ENCODE results near the gene HHIPL1. TPM values are rescaled to one million over a fixed set of nuclear protein-coding genes. Genes with fewer than 3 reads are reported as not detected.

HHIPL1 gene
- total RNA-seq, 3 donors from 2014 or later (not counting 1 experiment from before 2014, with no cell fraction given), result not detected

GRCh38 chr14:99727096-99727870 lies 82.4 kb downstream of the HHIPL1 start:
- TF ChIP-seq, protein P1, sequence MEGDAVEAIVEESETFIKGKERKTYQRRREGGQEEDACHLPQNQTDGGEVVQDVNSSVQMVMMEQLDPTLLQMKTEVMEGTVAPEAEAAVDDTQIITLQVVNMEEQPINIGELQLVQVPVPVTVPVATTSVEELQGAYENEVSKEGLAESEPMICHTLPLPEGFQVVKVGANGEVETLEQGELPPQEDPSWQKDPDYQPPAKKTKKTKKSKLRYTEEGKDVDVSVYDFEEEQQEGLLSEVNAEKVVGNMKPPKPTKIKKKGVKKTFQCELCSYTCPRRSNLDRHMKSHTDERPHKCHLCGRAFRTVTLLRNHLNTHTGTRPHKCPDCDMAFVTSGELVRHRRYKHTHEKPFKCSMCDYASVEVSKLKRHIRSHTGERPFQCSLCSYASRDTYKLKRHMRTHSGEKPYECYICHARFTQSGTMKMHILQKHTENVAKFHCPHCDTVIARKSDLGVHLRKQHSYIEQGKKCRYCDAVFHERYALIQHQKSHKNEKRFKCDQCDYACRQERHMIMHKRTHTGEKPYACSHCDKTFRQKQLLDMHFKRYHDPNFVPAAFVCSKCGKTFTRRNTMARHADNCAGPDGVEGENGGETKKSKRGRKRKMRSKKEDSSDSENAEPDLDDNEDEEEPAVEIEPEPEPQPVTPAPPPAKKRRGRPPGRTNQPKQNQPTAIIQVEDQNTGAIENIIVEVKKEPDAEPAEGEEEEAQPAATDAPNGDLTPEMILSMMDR (IDR thresholded peaks at IDR 0.05), result no peak
- no peaks in the 10 kb centered on the region for H3K4me1 ChIP-seq (ENCODE audit: control insufficient read depth, insufficient read depth, low read length)
- Mint-ChIP-seq H3K36me3 (no peaks in the 10 kb centered on the region), H3K4me1 (no peaks in the 10 kb centered on the region), H3K27ac (no peak overlapping the region), H3K4me3 (no peak overlapping the region), H3K27me3 (ENCODE audit: low read depth in 2 of 2) (peaks cover 6 to 21% of the 10 kb centered on the region in 2 donors), H3K9me3 (no peaks in the 10 kb centered on the region)
- no peak for ATAC-seq
- 89% methylated on average over 25 of the region's 25 CpGs for WGBS (ENCODE audit: insufficient coverage)
- intact Hi-C loops (cut with micrococcal nuclease), result no loop called here
- H3K27ac ChIP-seq (ENCODE audit: low read length), result no peak overlapping the region
- H3K4me3 ChIP-seq (ENCODE audit: low read length), result no peak overlapping the region
- no peaks in the 10 kb centered on the region for H3K9me3 ChIP-seq (ENCODE audit: control insufficient read depth, insufficient read depth, low read length)
- peak in 1 of 2 donors; percentile 13 for DNase-seq
- H3K36me3 ChIP-seq (ENCODE audit: control insufficient read depth, insufficient read depth, low read length), result no peaks in the 10 kb centered on the region
- H3K27me3 ChIP-seq (ENCODE audit: control insufficient read depth, insufficient read depth, low read length), result peaks cover 10% of the 10 kb centered on the region

DNA sequence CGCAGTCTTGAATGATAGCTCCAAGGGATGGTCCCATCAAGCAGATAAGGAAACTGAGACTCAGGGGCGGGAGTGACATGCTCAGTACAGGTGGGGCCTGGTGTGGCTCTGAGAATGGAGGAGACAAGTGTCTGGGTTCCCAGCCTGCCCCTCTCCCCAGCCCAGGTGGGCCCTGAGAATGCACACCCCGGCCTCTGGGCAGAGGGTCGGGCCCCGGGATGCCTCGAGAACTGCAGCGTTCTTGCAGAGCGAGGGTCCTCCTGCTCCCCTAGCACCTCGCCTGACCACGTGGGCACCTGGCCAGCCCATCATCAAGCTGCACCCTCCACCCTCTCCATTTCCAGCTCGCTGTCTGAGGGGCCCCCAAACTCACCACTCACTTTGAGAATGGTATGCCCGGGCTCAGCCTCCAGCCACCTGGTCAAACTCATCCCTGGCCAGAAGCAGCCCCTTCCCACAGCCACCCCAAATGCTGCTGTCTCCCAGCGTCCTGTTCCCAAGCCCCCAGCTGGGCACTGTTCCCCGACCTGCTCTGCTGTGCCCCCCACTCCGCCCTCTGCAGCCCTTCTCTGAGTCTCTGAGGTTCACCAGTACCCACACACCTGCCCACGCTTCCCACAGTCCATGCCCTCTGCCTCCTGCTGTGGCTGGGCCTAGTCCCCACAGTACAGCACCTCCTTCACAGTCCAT lies 83.4 kb downstream of the HHIPL1 start:
- intact Hi-C loops (cut with micrococcal nuclease), result no loop called here
- H3K36me3 Mint-ChIP-seq, result no peaks in the 10 kb centered on the region
- no peak overlapping the region for H3K27ac Mint-ChIP-seq
- no peaks in the 10 kb centered on the region for H3K9me3 ChIP-seq (ENCODE audit: control insufficient read depth, insufficient read depth, low read length)
- H3K27me3 Mint-ChIP-seq (ENCODE audit: low read depth in 2 of 2), result peaks cover 10 to 23% of the 10 kb centered on the region in 2 donors
- TF ChIP-seq, protein P1 (IDR thresholded peaks at IDR 0.05), result no peak
- no peak overlapping the region for H3K4me3 Mint-ChIP-seq
- WGBS (ENCODE audit: insufficient coverage), result 75% methylated on average over 16 of the region's 16 CpGs
- H3K27ac ChIP-seq (ENCODE audit: low read length), result no peak overlapping the region
- ATAC-seq, result no peak
- peak in 1 of 2 donors; percentile 5 for DNase-seq
- no peaks in the 10 kb centered on the region for H3K9me3 Mint-ChIP-seq
- H3K4me3 ChIP-seq (ENCODE audit: low read length), result no peak overlapping the region
- no peaks in the 10 kb centered on the region for H3K4me1 ChIP-seq (ENCODE audit: control insufficient read depth, insufficient read depth, low read length)
- no peaks in the 10 kb centered on the region for H3K36me3 ChIP-seq (ENCODE audit: control insufficient read depth, insufficient read depth, low read length)
- H3K4me1 Mint-ChIP-seq, result no peaks in the 10 kb centered on the region
- peaks cover 10% of the 10 kb centered on the region for H3K27me3 ChIP-seq (ENCODE audit: control insufficient read depth, insufficient read depth, low read length)

DNA sequence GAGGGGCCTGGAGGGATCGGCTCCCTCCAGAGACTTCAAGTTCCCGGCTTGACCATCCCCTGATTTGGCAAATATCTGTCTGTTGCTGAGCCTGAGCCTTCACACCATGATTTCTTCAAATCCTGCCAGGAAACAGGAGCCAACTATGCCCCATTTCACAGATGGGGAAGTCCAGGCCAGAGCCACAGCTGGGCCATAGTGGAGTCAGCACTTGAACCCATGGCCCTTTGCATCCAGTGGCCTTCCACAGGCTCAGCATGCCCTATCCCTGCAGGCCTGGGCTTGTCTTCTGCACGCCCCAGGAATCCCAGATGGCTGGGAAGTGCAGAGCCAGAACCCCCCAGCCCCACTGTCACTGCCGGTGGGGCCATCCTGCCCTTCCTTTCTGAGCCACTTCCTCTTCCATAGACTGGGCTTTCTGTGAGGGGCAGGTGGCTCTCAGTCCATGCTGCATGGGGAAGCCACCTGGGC lies 84.1 kb downstream of the HHIPL1 start:
- TF ChIP-seq, protein P1 (IDR thresholded peaks at IDR 0.05), result no peak
- Histone ChIP-seq H3K27ac (ENCODE audit: low read length) (no peak overlapping the region), H3K4me3 (ENCODE audit: low read length) (no peak overlapping the region), H3K9me3 (ENCODE audit: control insufficient read depth, insufficient read depth, low read length) (no peaks in the 10 kb centered on the region), H3K36me3 (ENCODE audit: control insufficient read depth, insufficient read depth, low read length) (no peaks in the 10 kb centered on the region), H3K27me3 (ENCODE audit: control insufficient read depth, insufficient read depth, low read length) (peaks cover 10% of the 10 kb centered on the region), H3K4me1 (ENCODE audit: control insufficient read depth, insufficient read depth, low read length) (no peaks in the 10 kb centered on the region)
- 54% methylated on average over 4 of the region's 4 CpGs for WGBS (ENCODE audit: insufficient coverage)
- DNase-seq (no peak), ATAC-seq (no peak)
- no peaks in the 10 kb centered on the region for H3K4me1 Mint-ChIP-seq
- no peaks in the 10 kb centered on the region for H3K9me3 Mint-ChIP-seq
- no peaks in the 10 kb centered on the region for H3K36me3 Mint-ChIP-seq
- H3K27me3 Mint-ChIP-seq (ENCODE audit: low read depth in 2 of 2), result peaks cover 15 to 26% of the 10 kb centered on the region in 2 donors
- H3K27ac Mint-ChIP-seq, result no peak overlapping the region
- intact Hi-C loops (cut with micrococcal nuclease), result no loop called here
- H3K4me3 Mint-ChIP-seq, result no peak overlapping the region

Other genes starting within 250 kb of the HHIPL1 start
- gene SETD3, start 164.3 kb upstream of the HHIPL1 start, total RNA-seq, result 100 to 1,000 TPM; 111 to 160 (median 137) TPM
- 100 to 1,000 TPM; 155 to 168 (median 165) TPM for gene CCNK, start 163.7 kb upstream of the HHIPL1 start, total RNA-seq
- 1 to 10 TPM in 2 of 3 donors, under 1 TPM in 1; 0.73 to 4.3 (median 2.8) TPM for gene CCDC85C, start 40.9 kb upstream of the HHIPL1 start, total RNA-seq
- gene CYP46A1, start 39.2 kb downstream of the HHIPL1 start, total RNA-seq, result under 1 TPM; 0.09 to 0.45 (median 0.09) TPM
- not detected for gene EML1, start 148.3 kb downstream of the HHIPL1 start, total RNA-seq

All from natural killer cell (primary cell).